ENCODE data around the gene LRCH4. TPM values are rescaled to one million over a fixed set of nuclear protein-coding genes. Genes with fewer than 3 reads are reported as not detected.
"Not testable (repeated sequence)": the region's sequence is repeated elsewhere in the genome, so short reads cannot be mapped to it uniquely, and the experiment has no call there.

Gene LRCH4
- polyA plus RNA-seq, 1 donor (not counting 4 experiments of a cell fraction or from before 2014, with no cell fraction given), result 4.9 TPM

DNA sequence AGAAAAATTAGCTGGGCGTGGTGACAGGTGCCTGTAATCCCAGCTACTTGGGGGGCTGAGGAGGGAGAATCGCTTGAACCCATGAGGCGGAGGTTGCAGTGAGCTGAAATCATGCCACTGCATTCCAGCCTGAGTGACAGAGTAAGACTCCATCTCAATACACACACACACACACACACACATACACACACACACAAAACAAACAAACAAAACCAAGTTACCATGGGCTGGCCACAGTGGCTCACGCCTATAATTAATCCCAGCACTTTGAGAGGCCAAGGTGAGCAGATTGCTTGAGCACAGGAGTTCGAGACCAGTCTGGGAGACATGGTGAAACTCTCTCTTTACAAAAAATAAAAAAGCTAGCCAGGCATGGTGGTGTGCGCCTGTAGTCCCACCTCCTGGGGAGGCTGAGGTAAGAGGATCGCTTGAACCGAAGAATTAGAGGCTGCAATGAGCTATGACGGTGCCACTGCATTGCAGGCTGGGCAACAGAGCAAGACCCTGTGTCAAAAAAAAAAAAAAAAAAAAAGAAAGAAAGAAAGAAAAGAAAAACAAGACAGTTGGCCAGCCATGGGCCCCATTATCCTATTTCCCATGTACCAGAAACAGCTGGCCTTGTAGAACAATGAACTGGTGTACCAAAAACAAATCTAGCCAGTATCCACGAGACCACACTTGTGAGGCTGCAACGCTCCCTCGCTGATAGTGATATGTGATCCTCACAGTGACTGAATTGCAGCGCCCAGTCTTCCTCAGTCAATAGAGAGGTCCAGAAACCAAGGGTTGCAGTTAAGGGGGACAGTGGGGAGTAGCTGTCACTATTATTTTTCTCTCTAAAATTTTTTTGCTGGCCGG lies 53.5 kb downstream of the LRCH4 start:
- H3K27me3 ChIP-seq (ENCODE audit: control insufficient read depth, extremely low read depth, insufficient read depth, low read length), result no peaks in the 10 kb centered on the region
- no peaks in the 10 kb centered on the region for H3K9me3 ChIP-seq (ENCODE audit: control insufficient read depth, low read depth, low read length)
- H3K9ac ChIP-seq (ENCODE audit: control insufficient read depth, extremely low read depth, insufficient read depth, low read length), result no peak overlapping the region
- no peak overlapping the region for H3K4me2 ChIP-seq (ENCODE audit: control insufficient read depth, extremely low read depth, insufficient read depth, low read depth, low read length)
- no peaks in the 10 kb centered on the region for H3K36me3 ChIP-seq (ENCODE audit: control insufficient read depth in 2 of 2, extremely low read depth in 1 of 2, insufficient read depth in 2 of 2, low read length in 2 of 2)
- no peaks in the 10 kb centered on the region for H3K79me2 ChIP-seq (ENCODE audit: control insufficient read depth, insufficient read depth, low read length)
- dilution Hi-C loops (cut with MboI; ENCODE audit: extremely low pct_ligation_motif_present, low sequenced_read_pairs), result no loop called here
- no peaks in the 10 kb centered on the region for H3K4me1 ChIP-seq (ENCODE audit: control insufficient read depth, extremely low read depth, insufficient read depth, low read length)
- FAIRE-seq (no peak), DNase-seq (ENCODE audit: low read depth, low spot score) (no peak)
- H3K4me3 ChIP-seq (ENCODE audit: control insufficient read depth in 2 of 3, extremely low read depth in 1 of 3, insufficient read depth in 2 of 3, low read depth in 1 of 3, low read length in 3 of 3), result no peak overlapping the region
- H3K27ac ChIP-seq (ENCODE audit: control insufficient read depth, insufficient read depth, low read length), result no peak overlapping the region
- no peaks in the 10 kb centered on the region for H4K20me1 ChIP-seq (ENCODE audit: control insufficient read depth, extremely low read depth, insufficient read depth, low read length)
- no peaks in the 10 kb centered on the region for H3K9me1 ChIP-seq (ENCODE audit: control insufficient read depth, extremely low read depth, insufficient read depth, low read length)
- H2AFZ ChIP-seq (ENCODE audit: control insufficient read depth, low read length), result no peak overlapping the region
- TF ChIP-seq CTCF (optimal IDR thresholded peaks at IDR 0.05 in 1 of 3, IDR thresholded peaks at IDR 0.05 in 1 of 3, conservative IDR thresholded peaks at IDR 0.05 in 1 of 3; ENCODE audit: extremely low read depth in 1 of 3, insufficient read depth in 2 of 3, low read length in 3 of 3) (no peak), EZH2 (IDR thresholded peaks at IDR 0.05; ENCODE audit: low read length) (no peak)

- H3K4me2 ChIP-seq (ENCODE audit: control insufficient read depth, extremely low read depth, insufficient read depth, low read depth, low read length); dilution Hi-C loops (cut with MboI; ENCODE audit: extremely low pct_ligation_motif_present, low sequenced_read_pairs); H3K9me3 ChIP-seq (ENCODE audit: control insufficient read depth, low read depth, low read length); DNase-seq (ENCODE audit: low read depth, low spot score); FAIRE-seq; H3K4me3 ChIP-seq (ENCODE audit: control insufficient read depth in 2 of 3, extremely low read depth in 1 of 3, insufficient read depth in 2 of 3, low read depth in 1 of 3, low read length in 3 of 3); H3K36me3 ChIP-seq (ENCODE audit: control insufficient read depth in 2 of 2, extremely low read depth in 1 of 2, insufficient read depth in 2 of 2, low read length in 2 of 2); H3K9ac ChIP-seq (ENCODE audit: control insufficient read depth, extremely low read depth, insufficient read depth, low read length); H3K9me1 ChIP-seq (ENCODE audit: control insufficient read depth, extremely low read depth, insufficient read depth, low read length); H2AFZ ChIP-seq (ENCODE audit: control insufficient read depth, low read length); H3K27ac ChIP-seq (ENCODE audit: control insufficient read depth, insufficient read depth, low read length); H3K4me1 ChIP-seq (ENCODE audit: control insufficient read depth, extremely low read depth, insufficient read depth, low read length); H3K27me3 ChIP-seq (ENCODE audit: control insufficient read depth, extremely low read depth, insufficient read depth, low read length); H3K79me2 ChIP-seq (ENCODE audit: control insufficient read depth, insufficient read depth, low read length); H4K20me1 ChIP-seq (ENCODE audit: control insufficient read depth, extremely low read depth, insufficient read depth, low read length): not testable (repeated sequence)
Observed at GRCh38 chr7:100528108-100528866, 57.6 kb downstream of the LRCH4 start.

Small RNA genes within 50 kb of the gene (small RNA-seq; reads per million reads assigned to genes)
- gene RN7SL416P (ENCODE audit: insufficient read length in 3 of 3, low read depth in 3 of 3, low replicate concordance in 1 of 3) (0 reads per million in 3 experiments), gene SAP25 (ENCODE audit: insufficient read length in 3 of 3, low read depth in 3 of 3, low replicate concordance in 1 of 3) (0 reads per million in 3 experiments)

Other genes with a start within 250 kb of the LRCH4 start
- gene PILRB, start 228.0 kb downstream of the LRCH4 start, polyA plus RNA-seq, result 16.5 to 31.4 TPM (median 23.1 TPM) in 3 replicates
- gene PILRA, start 212.6 kb downstream of the LRCH4 start, polyA plus RNA-seq, result 0.17 to 0.59 TPM (median 0.33 TPM) in 3 replicates
- 1.4 to 2.0 TPM (median 1.7 TPM) in 3 replicates for gene ZCWPW1, start 157.4 kb downstream of the LRCH4 start, polyA plus RNA-seq
- gene MEPCE, start 156.3 kb downstream of the LRCH4 start, polyA plus RNA-seq, result 10.6 to 14.7 TPM (median 10.8 TPM) in 3 replicates
- 12.2 to 15.3 TPM (median 13.3 TPM) in 3 replicates for gene PPP1R35, start 149.6 kb downstream of the LRCH4 start, polyA plus RNA-seq
- 0.24 to 0.54 TPM (median 0.37 TPM) in 3 replicates for gene SPACDR, start 121.9 kb downstream of the LRCH4 start, polyA plus RNA-seq
- 8.4 to 16.6 TPM (median 9.1 TPM) in 3 replicates for gene TSC22D4, start 106.9 kb downstream of the LRCH4 start, polyA plus RNA-seq
- 0.16 to 0.48 TPM (median 0.16 TPM) in 3 replicates for gene NYAP1, start 102.2 kb downstream of the LRCH4 start, polyA plus RNA-seq
- gene AGFG2, start 46.9 kb downstream of the LRCH4 start, polyA plus RNA-seq, result 3.1 to 4.1 TPM (median 3.4 TPM) in 3 replicates
- 0.16 to 0.21 TPM in 2 of 3 replicates, not detected in the other for gene SAP25, start 12.2 kb downstream of the LRCH4 start, polyA plus RNA-seq
- gene FBXO24, start 199 bp upstream of the LRCH4 start, polyA plus RNA-seq, result 0.19 to 0.34 TPM (median 0.22 TPM) in 3 replicates
- 0.63 to 1.3 TPM (median 0.80 TPM) in 3 replicates for gene PCOLCE, start 16.2 kb upstream of the LRCH4 start, polyA plus RNA-seq
- 4.1 to 17.0 TPM (median 5.5 TPM) in 3 replicates for gene MOSPD3, start 26.4 kb upstream of the LRCH4 start, polyA plus RNA-seq
- 0.07 to 0.21 TPM (median 0.12 TPM) in 3 replicates for gene TFR2, start 55.4 kb upstream of the LRCH4 start, polyA plus RNA-seq
- not detected in 3 replicates for gene ACTL6B, start 70.3 kb upstream of the LRCH4 start, polyA plus RNA-seq
- 87.2 to 216 TPM (median 126 TPM) in 3 replicates for gene GNB2, start 87.6 kb upstream of the LRCH4 start, polyA plus RNA-seq
- gene GIGYF1, start 108.1 kb upstream of the LRCH4 start, polyA plus RNA-seq, result 3.2 to 4.8 TPM (median 4.0 TPM) in 3 replicates
- gene POP7, start 120.0 kb upstream of the LRCH4 start, polyA plus RNA-seq, result 37.8 to 50.3 TPM (median 44.6 TPM) in 3 replicates
- gene EPO, start 134.3 kb upstream of the LRCH4 start, polyA plus RNA-seq, result 0.35 to 0.86 TPM (median 0.41 TPM) in 3 replicates
- gene ZAN, start 147.5 kb upstream of the LRCH4 start, polyA plus RNA-seq, result 0.09 to 0.36 TPM (median 0.14 TPM) in 3 replicates
- gene EPHB4, start 241.4 kb upstream of the LRCH4 start, polyA plus RNA-seq, result 61.4 to 74.5 TPM (median 71.4 TPM) in 3 replicates

All from keratinocyte (primary cell).